ENCODE results near the gene TAS2R3.
A peak's percentile ranks its signal among the peaks of the same experiment; 100 is the strongest.

DNA sequence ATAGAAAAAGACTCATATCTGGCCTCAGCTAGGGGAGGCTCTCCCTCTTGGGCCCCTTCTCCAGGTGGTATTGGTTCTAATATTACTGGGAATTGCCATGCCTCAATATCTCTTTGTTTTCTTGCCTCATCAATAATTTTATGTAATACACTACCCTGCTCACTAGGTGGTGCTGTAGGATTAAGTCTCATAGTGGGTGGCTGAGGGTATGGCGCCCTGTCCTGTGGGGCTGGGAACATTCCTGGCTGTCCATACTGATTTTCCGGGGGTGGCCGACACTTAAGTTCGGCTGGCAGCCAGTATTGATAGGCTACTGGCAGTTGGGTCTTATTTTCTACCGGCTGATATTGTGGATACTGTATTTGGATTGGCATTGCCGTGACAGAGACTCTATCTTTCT, 9.0 kb upstream of the TAS2R3 start:
- TF ChIP-seq, protein P1, sequence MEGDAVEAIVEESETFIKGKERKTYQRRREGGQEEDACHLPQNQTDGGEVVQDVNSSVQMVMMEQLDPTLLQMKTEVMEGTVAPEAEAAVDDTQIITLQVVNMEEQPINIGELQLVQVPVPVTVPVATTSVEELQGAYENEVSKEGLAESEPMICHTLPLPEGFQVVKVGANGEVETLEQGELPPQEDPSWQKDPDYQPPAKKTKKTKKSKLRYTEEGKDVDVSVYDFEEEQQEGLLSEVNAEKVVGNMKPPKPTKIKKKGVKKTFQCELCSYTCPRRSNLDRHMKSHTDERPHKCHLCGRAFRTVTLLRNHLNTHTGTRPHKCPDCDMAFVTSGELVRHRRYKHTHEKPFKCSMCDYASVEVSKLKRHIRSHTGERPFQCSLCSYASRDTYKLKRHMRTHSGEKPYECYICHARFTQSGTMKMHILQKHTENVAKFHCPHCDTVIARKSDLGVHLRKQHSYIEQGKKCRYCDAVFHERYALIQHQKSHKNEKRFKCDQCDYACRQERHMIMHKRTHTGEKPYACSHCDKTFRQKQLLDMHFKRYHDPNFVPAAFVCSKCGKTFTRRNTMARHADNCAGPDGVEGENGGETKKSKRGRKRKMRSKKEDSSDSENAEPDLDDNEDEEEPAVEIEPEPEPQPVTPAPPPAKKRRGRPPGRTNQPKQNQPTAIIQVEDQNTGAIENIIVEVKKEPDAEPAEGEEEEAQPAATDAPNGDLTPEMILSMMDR (IDR thresholded peaks at IDR 0.05; ENCODE audit: poor library complexity, severe bottlenecking), result peak; percentile 39
- TF ChIP-seq POLR2AphosphoS5 (IDR thresholded peaks at IDR 0.05) (no peak), EZH2 (IDR thresholded peaks at IDR 0.05; ENCODE audit: borderline replicate concordance, insufficient read depth, low read length, poor library complexity, severe bottlenecking) (no peak), TAF1 (IDR thresholded peaks at IDR 0.05; ENCODE audit: low read depth) (no peak), MXI1 (conservative IDR thresholded peaks at IDR 0.05; ENCODE audit: poor library complexity, severe bottlenecking) (no peak), SMC3 (conservative IDR thresholded peaks at IDR 0.05; ENCODE audit: poor library complexity) (no peak), RAD21 (conservative IDR thresholded peaks at IDR 0.05) (no peak)
- TF ChIP-seq, protein P2, sequence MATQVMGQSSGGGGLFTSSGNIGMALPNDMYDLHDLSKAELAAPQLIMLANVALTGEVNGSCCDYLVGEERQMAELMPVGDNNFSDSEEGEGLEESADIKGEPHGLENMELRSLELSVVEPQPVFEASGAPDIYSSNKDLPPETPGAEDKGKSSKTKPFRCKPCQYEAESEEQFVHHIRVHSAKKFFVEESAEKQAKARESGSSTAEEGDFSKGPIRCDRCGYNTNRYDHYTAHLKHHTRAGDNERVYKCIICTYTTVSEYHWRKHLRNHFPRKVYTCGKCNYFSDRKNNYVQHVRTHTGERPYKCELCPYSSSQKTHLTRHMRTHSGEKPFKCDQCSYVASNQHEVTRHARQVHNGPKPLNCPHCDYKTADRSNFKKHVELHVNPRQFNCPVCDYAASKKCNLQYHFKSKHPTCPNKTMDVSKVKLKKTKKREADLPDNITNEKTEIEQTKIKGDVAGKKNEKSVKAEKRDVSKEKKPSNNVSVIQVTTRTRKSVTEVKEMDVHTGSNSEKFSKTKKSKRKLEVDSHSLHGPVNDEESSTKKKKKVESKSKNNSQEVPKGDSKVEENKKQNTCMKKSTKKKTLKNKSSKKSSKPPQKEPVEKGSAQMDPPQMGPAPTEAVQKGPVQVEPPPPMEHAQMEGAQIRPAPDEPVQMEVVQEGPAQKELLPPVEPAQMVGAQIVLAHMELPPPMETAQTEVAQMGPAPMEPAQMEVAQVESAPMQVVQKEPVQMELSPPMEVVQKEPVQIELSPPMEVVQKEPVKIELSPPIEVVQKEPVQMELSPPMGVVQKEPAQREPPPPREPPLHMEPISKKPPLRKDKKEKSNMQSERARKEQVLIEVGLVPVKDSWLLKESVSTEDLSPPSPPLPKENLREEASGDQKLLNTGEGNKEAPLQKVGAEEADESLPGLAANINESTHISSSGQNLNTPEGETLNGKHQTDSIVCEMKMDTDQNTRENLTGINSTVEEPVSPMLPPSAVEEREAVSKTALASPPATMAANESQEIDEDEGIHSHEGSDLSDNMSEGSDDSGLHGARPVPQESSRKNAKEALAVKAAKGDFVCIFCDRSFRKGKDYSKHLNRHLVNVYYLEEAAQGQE (IDR thresholded peaks at IDR 0.05; ENCODE audit: borderline replicate concordance), result no peak

Data from neural cell (in vitro differentiated cells).